GM19397 (cell line): ENCODE data around the gene RALGPS1.

Experiments used
- ATAC-seq: cut with Tn5 transposase; IDR thresholded peaks from one replicate; pipeline ENCODE4 v1.9.1; 2021; ENCODE audit warnings: mild to moderate bottlenecking, moderate library complexity; ENCODE audit not compliant: unreplicated experiment

RALGPS1 gene

DNA sequence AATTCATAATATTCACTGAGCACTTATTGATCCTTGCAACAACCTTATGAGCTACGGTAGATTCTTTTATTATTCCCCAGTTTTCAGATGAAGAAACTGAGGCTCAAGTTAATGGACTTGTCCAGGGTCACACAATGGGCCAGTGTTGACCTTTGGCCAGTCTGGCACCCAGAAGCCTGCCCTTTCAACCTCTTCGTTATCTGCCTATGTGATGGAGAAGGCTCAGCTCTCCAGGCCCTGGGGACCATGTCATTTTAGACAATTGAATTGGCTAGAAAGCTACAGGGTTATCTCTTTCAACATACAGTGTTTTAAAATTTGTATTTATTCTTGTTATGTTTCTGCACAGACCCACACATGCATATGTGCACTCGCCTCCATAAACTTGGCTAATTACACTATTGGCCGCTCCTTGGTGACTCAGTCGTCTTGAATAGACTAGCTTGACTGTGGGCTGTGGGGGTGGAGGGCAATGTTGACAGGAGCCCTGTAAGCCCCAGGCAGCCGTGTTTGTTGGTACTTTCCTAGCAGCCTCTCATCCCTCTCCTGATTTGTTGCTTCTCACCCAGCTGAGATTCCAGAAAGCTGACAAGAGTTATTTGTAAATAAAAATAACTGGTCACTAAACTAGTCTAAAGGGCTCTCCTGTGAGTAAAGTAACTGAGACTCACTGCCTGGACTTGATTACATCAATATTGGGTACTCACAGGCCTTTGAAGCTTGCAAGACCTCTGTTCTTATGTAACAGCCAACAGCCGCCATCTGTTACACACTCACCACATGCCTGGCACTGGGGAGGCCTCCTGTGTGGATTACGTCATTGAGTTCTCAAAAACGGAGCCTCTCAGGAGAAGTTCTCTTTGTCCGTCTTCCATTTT is 216.3 kb downstream of the RALGPS1 start:
- no peak for ATAC-seq

GRCh38 chr9:127131871-127132270 is 217.3 kb downstream of the RALGPS1 start:
- no peak for ATAC-seq

- no peak for ATAC-seq
Measured at GRCh38 chr9:127132375-127132774, 217.8 kb downstream of the RALGPS1 start.

DNA sequence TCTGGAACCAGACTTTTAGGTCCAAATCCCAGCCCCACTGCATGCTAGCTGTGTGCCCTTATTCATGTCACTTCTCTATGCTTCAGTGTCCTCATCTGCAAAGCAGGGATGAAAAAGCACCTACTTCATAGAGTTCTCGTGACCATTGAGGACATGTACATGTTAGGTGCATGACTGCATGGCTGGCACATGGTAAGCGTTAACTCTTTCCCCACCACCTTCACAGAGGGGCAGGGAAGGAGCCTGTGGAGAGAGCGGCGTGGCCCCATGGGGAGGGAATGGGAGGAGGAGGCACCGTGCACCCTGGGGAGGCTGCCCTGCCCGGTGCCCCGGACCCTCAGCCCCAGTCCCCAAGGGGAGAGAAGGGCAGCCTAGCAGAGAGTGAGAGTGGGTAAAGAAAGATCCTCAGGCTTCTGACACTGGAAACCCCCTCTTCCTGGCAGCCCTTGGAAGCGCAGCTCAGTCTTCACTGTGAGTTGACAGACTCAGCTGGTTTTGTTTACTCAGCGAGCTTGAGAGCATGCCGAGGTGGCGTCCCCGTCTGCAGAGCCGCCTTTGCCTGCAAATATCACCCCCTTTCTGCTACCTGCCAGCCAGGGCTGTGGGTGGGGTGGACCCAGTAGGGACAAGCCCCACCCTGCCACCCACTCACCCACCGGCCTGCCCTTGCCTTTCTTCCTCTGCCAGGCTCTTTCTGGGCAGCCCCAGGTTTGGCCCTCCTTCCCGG is 218.5 kb downstream of the RALGPS1 start:
- ATAC-seq: no peak

- ATAC-seq: no peak
Measured at GRCh38 chr9:127133739-127134167, 219.2 kb downstream of the RALGPS1 start.

DNA sequence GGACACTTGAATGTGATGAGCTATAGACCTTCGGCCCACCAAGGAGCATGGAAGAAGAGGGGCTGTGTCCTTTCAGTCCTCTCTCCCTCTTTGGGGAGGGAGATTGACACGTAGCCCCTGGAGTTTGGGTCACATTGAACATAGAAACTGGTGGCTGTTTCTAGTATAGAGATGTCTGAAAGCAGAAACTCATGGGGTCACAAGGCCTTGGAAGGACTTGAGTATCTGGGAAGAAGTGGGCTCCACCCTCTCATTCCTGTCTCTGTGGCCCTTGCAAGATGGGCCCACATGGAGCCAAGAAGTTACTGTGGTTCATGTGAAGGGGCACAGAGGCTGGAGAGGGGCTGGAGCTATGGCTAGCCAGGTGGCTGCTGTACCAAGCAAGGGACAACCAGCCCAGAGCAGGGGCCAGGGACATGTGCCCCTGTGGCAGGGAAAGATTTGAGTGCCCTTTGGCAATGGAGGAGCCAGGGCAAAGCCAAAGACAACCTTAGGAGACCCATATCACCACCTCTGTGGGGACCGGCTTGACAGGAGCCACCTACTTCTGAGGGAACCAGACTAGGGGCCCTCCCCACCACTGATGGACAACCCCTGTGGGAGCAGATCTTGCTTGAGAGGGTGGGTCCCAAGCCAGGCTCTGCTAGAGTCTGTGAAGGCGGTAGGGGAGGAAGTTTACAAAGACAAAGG is 220.6 kb downstream of the RALGPS1 start:
- no peak for ATAC-seq

GRCh38 chr9:127136081-127136879 is 221.7 kb downstream of the RALGPS1 start:
- ATAC-seq: no peak

- no peak for ATAC-seq
Measured at GRCh38 chr9:127136880-127137639, 222.5 kb downstream of the RALGPS1 start.

DNA sequence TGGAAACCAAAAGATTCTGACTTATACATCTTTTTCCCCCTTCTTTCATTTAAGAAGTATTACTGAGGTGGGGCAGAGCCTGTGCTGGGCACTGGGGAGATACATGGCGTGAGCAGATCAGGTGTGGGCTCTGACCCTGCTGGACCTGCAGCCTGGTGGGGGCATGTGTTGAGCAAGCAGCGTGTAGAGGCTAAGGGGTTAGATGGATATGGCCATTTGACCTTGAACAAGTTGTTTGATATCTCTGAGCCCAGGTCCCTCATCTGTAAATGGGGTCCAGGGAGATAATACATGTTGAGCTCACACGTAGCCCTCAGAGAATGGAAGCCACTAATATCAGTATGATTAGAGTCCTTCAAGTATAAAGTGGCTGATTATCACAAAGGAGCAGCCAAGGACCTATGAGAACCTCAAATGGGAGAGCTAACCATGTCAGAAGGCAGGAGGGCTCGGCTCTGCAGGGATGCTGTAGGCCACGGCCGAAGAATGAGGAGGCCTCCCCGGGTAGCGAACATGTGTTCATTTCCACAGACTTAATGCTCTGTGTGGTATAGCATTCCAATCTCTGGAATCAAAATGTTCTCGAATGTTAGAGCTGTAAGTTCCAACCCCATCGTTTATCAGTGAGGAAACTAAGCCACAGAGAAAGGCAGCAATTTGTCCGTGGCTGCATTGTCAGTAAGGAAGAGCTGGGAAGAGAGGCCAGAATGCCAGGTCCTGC is 223.2 kb downstream of the RALGPS1 start:
- ATAC-seq: no peak

GRCh38 chr9:127138444-127138843 is 223.9 kb downstream of the RALGPS1 start:
- ATAC-seq: no peak

DNA sequence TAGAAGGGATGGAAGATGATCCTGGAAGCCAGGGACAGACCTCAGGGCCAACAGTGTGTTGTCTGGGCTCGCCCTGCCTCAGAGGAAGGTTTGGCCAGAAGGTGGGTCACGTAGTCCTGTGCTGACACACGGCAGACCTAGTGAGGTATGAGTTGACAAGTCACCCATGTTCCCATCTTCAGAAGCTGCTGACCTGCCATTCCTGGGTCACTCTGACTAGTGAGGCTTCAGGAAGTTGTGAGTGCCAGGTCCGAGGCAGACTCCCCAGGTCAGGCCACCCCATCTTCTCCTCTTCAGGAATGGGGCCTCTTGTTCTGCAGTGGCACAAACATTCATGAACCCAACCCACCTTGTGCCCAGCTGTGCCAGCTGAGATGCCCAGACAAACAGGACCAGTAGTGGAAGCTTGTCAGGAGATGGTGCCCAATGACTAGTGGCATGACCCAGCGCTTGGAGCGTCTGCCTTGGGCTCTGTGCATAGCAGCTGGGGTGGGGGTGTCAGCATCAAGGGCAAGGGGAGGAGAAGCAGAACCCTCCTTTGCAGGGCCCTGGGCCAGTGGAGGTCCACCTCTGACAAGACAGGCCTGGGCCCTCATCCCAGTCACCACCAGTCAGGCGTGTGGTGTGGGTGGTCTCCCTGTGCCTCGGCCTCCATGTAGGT is 224.6 kb downstream of the RALGPS1 start:
- no peak for ATAC-seq

DNA sequence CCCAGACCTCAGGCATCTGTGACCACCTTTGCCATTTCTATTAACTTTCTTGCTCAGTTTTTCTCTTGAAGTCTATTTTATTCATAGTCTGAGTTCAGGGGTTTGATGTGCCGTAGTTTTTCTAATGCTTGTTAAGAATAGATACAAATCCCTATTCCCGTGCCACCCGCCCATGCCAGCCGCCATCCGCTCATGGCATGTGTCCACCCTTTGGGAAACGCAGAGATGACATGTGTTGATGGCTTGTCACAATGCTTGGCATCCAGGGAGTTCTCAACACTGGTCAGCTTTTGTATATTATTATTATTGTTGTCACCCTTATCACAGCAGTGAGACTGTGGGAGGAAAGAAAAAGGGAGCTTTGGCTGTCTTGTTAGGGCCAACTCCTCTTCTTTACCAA is 225.2 kb downstream of the RALGPS1 start:
- ATAC-seq: no peak

GRCh38 chr9:127140181-127140580 is 225.6 kb downstream of the RALGPS1 start:
- ATAC-seq: no peak

DNA sequence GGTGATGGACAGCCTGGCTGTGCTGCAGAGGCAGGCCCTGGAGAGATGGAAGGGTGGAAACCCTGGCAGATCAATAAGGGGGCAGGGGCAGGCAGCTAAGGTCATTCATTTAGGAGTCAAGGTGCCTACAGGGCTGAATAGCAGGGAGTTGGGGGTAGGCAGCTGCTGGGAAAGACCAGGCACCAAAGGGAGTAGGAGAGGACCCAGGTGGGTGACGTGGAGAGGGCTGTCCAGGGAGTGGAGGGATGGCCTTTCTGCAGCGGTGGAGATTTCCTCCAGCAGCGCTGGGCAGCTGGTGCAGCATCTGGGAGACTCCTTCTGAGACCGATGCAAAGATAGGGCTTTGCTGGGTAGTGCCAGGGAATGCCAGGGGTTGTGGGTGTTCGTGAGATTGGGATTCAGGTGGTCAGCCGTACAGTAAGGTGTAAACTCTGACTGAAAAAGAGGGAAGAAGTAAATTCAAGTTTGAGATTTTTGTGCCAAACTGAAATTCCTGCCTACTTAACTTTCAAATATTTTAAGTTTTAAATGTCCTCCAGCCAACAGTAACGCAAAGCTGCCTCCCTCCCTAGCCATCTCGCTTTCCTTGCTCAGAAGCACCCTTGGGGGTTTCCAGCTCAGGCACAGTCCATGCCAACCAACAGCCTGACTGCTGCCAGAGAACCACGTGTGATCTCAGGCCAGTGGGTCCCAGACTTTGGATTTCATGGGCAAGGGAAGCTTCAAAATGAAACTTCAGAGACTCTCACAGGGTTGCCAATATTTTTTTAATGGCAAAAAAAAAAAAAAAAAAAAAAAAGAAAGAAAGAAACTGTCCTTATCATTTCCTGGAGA is 226.5 kb downstream of the RALGPS1 start:
- no peak for ATAC-seq

GRCh38 chr9:127142291-127142690 is 227.7 kb downstream of the RALGPS1 start:
- no peak for ATAC-seq

GRCh38 chr9:127142931-127143464 is 228.4 kb downstream of the RALGPS1 start:
- ATAC-seq: no peak

- no peak for ATAC-seq
Measured at GRCh38 chr9:127143920-127144465, 229.4 kb downstream of the RALGPS1 start.
